LNCaP clone FGC (cell line): Measurements from ENCODE around the gene CDK6.

Experiments
- DNase-seq: peaks from one replicate; pipeline ENCODE4 v3.0.0-alpha.2; 2011; ENCODE audit warnings: low read depth
- H3K4me3 ChIP-seq: 2 replicates; pipeline ENCODE4 v1.5.1; 2011; ENCODE audit warnings: mild to moderate bottlenecking, low read depth, low read length, control low read depth
- TF ChIP-seq, protein P1 (sequence below): IDR thresholded peaks from 2 replicates; pipeline ENCODE4 v1.5.1; 2012; ENCODE audit warnings: mild to moderate bottlenecking; ENCODE audit not compliant: control insufficient read depth, insufficient read depth; ENCODE audit errors: extremely low read depth

CDK6 gene

DNA sequence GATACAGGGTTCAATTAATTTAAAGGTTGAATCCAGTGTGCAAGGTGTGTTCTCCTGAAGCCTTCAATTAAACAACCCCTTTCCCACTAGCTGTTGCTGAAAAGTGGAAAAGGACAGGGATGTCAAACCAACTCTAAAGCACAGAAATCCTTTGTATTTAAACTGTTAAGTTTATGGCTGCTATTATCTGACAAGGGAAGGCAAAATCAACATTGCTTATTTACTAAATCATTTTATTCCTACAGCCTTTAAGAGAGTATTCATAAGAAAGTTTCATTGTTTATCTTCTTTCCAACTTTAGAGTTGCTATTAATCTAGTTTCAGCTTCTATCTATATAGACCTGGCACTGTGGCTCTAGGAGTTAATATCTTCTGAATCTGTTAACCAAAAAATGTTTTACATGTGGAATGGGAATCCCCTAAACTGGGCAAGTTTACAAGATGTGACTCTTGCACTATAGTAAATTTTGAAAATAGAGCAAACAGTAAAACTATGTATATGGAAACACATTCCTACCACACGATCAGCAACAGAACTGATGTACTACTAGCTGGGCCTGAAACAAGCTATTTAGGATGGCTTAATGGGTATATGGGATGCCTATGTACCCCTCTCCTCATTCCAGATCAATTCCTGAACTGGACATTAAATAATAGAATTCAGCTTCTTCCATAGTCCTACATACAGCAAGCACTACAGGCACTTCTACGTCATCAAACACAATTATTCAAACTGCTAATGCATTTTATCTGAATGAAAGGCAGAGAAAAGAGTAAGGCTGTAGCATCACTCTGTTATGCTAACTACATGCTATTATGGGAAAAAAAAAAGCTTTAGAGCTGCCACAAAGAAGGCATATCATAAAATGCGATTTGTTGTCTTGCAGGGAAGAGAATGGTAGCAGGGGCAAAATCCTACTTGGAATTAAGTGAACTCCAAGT, 52.8 kb downstream of the CDK6 start:
- no peak for DNase-seq
- TF ChIP-seq, protein P1, sequence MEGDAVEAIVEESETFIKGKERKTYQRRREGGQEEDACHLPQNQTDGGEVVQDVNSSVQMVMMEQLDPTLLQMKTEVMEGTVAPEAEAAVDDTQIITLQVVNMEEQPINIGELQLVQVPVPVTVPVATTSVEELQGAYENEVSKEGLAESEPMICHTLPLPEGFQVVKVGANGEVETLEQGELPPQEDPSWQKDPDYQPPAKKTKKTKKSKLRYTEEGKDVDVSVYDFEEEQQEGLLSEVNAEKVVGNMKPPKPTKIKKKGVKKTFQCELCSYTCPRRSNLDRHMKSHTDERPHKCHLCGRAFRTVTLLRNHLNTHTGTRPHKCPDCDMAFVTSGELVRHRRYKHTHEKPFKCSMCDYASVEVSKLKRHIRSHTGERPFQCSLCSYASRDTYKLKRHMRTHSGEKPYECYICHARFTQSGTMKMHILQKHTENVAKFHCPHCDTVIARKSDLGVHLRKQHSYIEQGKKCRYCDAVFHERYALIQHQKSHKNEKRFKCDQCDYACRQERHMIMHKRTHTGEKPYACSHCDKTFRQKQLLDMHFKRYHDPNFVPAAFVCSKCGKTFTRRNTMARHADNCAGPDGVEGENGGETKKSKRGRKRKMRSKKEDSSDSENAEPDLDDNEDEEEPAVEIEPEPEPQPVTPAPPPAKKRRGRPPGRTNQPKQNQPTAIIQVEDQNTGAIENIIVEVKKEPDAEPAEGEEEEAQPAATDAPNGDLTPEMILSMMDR: no peak
- H3K4me3 ChIP-seq: no peak overlapping the region

DNA sequence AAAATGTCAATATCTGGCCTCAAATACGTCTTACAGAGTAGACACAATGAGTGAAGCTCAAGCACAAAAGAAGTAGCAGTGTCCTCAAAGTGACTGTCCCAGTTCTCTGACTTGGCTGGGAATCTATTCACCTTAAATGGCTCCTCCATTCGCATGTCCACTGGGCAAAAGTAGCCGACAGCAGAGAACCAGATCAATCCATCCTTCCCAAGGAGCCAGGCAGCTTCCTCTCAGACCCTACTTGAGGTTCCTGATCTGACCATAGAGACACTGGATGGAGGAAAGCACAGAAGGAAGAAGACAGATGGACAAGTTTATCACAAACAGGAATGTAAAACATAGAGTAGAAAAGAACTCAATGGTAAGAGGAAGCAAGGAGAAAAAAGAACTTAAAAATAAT, 53.5 kb downstream of the CDK6 start:
- TF ChIP-seq, protein P1: no peak
- H3K4me3 ChIP-seq: no peak overlapping the region
- no peak for DNase-seq

DNA sequence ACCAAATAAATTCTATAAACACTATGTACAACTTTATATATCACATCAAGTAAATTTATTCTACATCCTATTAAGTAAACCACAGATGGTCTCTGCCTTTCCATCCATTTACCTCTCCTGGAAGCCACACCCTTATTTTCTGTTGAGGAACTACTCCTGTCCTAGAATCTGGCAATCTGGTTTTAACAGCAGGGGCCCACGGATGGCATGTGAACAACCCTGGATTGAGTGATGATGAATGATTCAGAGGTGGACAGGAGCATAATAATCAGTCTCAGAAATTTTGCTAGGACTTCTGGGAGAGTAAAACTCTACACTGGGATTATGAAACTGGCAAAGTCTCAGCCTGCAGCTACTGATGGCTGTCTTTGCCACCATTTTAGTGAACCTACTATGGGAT, 54.1 kb downstream of the CDK6 start:
- no peak for DNase-seq
- TF ChIP-seq, protein P1: no peak
- no peak overlapping the region for H3K4me3 ChIP-seq

DNA sequence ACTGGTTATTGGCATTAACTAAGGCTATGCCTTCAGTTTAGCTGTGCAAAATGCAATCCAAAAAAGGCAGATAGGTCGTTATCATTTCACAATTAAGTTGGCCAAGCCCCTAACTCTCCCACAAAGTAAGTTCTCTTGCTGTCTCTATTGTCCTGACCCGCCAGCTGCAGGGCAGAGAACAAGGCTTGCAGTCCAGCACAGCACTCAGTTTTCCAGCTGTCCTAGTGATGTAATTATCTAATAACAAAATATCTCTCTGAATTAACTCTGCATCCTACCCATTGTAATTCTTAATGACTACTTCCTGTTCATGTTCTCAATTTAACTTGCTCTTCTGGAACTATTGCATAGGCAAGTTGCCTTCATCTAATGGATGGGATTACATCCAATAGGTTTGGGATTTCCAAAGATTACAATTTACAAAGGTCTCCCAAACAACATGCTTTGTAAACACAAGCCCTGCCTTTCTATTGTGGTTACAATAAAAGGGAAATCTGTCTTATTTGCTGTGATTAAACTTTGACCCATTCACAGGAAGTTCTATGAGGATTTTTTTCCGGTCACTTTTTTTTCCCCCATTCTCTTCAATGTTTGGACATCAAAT, 55.2 kb downstream of the CDK6 start:
- no peak for DNase-seq
- TF ChIP-seq, protein P1: no peak
- H3K4me3 ChIP-seq: no peak overlapping the region

DNA sequence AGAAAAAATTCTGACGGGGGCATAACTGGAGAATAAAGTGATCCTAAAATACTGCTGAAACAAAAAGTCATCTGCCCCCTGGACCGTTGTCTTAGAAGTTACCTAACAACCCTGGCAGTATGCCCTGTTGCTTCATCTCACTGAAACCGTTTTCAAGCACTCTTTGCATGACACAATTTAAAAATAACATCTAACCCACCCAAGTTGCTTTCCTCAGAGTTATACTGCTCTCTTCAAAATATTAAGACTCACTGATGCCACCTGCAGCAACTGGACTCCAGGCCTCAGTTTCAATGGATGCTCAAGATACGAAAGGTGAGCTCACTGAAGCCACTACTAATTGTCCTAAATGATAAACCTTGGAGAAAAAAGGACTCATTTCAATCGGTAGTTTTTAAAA, 57.4 kb downstream of the CDK6 start:
- no peak overlapping the region for H3K4me3 ChIP-seq
- TF ChIP-seq, protein P1: no peak
- no peak for DNase-seq

DNA sequence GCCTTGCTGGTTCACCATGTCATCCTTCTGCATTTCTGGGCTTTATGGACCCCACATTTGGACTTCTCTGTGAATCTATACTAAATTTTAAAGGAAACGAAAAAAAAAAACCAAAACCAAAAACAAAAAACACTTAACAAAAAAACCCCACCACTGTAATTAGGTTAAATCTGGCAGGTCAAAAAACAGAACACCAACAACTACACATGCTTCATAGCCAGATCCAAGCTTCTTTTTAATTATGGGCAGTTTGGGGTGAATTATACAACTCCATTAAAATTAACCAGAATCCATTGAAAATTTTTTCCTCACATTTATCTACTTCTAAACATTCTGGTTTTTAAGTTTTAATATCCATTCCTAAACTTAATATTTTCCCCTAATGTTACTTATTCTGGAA, 58.4 kb downstream of the CDK6 start:
- TF ChIP-seq, protein P1: no peak
- H3K4me3 ChIP-seq: no peak overlapping the region
- DNase-seq: no peak

DNA sequence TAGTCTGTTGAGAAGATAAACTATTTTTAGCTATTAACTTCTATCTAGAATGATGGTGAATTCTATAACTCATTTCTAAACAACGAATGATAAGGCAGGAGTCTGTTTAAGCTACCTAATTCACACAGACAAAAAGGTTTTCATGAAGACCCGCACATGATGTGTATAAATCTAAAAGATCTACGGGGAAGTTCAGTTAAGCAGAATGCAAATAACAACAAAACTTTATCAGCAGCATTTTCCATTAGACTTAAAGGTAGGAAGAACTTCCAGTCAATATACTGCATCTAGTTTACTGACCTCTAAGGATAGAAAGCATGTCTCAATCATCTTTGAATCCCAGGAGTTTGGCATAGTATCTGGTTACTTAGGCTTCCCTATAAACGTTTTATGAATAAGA, 62.6 kb downstream of the CDK6 start:
- no peak overlapping the region for H3K4me3 ChIP-seq
- DNase-seq: no peak
- TF ChIP-seq, protein P1: no peak
